Measurements from ENCODE around the gene UBE2C.

UBE2C gene

DNA sequence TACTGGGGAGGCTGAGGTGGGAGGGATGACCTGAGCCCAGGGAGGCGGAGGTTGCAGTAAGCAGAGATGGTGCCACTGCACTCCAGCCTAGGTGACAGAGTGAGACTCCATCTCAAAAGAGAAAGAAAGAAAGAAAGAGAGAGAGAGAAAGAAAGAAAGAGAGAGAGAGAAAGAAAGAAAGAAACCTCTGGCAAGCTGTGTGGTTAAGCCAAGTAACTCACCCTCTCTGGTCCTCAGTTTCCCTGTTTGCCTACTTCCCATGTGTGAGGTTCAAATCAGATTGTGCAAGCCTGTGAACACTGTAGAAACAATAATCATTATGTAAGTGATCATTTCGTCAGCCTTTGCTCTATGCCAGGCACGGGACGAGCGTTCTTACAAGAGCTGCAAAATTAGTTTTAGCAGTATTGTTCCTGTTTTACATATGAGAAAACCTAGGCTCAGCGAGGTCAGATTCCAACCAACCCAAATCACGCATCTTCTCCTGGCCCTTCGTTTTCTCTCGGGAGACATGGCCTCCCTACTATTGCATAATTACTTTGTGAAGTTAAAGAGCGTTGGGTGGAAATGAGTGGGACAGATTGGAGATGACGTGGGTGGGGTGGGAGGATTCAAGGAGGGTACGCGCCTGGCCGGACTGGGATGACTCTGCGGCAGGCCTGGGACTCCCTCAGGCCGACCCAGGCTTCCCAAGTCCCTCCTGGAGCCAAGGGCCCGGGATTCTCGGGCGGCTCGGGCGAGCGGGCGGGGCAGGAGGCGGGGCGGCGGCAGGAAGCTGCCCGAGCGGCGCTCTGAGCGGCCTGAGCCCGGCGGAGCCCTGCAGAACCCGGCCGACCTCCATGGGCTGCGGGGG lies 20.8 kb downstream of the UBE2C start, which contains the start of gene SNX21:
TSS of gene SNX21 (plus strand) at position 770 of the 853 bp plus-strand sequence. CDS start 121 bp downstream, outside the sequence.
- peak; percentile 65 for DNase-seq (ENCODE audit: low spot score)

DNA sequence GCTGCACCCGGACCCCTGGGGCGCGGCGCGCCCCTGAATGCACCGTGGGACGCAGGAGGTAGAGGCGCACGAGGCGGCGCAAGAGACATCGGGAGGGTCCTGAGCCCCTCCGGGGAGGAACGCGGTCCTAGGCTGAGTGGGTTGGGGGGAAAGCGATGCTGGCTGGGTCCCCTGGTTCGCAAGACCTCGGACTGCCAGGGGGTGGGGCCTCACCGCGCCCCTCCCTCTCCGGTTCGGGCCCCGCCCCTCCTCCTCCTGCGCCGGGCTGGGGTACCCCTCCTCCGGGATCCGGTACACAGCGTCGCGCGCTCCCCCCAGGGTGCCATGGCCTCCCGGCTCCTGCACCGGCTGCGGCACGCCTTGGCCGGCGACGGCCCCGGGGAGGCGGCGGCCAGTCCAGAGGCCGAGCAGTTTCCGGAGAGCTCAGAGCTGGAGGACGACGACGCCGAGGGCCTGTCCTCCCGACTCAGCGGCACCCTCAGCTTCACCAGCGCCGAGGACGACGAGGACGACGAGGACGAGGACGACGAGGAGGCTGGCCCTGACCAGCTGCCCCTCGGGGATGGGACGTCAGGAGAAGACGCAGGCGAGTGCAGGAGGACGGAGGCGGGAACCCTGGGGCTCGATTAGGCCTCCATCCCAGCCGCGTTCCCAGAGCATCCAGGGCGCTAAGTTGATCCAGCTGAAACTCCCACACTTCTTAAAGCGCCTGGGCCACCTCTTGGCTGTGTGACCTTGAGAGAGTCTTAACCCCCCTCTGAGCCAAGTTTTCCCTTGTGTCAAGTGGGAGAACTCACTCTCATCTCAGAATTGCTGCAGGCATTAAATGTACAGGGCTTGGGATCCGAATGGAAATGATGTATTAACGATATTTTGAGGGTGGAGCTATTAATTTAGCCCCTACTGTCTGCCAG lies 21.7 kb downstream of the UBE2C start:
- peak; percentile 70 for DNase-seq (ENCODE audit: low spot score)

DNA sequence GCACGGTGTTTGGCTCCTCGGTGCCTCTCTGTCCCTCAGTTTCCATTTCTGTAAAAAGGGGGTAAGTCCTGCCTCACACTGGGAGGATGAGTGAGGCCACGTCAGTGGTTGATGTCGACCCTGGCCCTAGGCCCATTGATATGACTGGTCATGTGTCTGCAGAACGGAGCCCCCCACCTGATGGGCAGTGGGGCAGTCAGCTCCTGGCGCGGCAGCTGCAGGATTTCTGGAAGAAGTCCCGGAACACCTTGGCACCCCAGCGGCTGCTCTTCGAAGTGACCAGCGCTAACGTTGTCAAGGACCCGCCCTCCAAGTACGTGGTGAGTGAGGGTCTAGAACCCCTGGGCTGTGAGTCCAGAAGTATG lies 22.3 kb downstream of the UBE2C start:
- no peak for DNase-seq (ENCODE audit: low spot score)

DNA sequence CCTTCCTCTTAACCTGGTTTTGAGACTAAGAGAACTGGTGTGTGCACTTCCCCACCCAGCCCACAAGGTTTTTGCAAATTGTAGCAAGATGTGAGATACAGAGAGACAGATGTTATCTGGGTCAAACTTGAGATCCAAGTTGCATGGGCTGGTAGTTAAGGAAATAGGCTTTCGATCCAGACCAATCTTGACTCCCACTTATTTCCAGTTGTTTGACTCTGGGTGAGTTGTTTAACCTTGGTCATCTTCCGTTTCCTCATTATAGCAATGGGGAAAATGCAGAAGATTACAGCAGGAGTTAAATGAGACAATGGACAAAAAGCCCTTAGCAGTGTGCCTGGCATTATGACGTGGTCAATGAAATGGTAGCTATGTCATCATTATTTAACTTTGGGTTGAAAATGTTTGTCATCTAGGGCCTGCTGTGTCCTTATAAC lies 22.9 kb downstream of the UBE2C start:
- no peak for DNase-seq (ENCODE audit: low spot score)

DNA sequence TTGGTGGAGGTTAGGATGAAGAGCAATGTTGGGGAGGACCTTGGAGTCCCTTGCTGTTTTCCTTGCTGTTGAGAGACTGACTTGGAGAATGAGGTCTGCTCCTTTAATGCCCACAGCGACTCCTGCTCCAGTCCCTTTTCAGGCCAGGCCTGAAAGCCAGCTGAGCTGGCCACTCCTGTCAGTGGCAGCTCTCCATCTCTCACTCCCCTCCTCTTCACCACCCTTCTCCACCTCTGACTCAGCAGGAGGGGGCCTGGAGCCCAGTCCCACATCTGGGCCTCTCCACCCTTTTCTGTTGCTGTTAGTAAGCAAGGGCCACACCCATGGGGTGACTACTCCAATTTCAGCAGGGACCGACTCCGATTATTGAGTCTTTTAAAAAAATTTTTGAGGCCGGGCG lies 23.4 kb downstream of the UBE2C start:
- DNase-seq (ENCODE audit: low spot score): no peak

DNA sequence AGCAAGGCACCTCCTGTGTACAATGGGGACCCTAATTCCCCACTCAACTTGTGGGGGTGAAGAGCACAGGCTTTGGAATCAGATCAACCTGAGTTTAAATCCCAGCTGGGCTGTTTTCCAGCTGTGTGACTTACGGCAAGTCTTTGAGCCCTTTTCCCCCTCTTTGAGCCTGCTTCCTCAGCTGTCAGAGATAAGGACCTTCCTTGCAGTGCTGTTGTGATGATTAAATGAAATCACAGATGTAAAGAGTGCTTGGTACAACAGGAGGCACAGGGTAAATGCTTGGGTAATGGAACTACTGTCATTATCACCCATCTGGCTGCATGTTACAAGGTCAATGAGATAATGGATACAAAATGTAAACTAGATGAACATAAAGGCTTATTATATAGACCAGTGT lies 24.4 kb downstream of the UBE2C start:
- no peak for DNase-seq (ENCODE audit: low spot score)

DNA sequence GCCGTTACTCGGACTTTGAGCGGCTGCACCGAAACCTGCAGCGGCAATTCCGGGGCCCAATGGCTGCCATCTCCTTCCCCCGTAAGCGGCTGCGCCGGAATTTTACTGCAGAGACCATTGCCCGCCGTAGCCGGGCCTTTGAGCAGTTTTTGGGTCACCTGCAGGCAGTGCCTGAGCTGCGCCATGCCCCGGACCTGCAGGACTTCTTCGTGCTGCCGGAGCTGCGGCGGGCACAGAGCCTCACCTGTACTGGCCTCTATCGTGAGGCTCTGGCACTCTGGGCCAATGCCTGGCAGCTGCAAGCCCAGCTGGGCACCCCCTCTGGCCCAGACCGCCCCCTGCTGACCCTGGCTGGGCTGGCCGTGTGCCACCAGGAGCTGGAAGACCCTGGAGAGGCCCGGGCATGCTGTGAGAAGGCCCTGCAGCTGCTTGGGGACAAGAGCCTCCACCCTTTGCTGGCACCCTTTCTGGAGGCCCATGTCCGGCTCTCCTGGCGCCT lies 28.3 kb downstream of the UBE2C start:
- DNase-seq (ENCODE audit: low spot score): no peak

DNA sequence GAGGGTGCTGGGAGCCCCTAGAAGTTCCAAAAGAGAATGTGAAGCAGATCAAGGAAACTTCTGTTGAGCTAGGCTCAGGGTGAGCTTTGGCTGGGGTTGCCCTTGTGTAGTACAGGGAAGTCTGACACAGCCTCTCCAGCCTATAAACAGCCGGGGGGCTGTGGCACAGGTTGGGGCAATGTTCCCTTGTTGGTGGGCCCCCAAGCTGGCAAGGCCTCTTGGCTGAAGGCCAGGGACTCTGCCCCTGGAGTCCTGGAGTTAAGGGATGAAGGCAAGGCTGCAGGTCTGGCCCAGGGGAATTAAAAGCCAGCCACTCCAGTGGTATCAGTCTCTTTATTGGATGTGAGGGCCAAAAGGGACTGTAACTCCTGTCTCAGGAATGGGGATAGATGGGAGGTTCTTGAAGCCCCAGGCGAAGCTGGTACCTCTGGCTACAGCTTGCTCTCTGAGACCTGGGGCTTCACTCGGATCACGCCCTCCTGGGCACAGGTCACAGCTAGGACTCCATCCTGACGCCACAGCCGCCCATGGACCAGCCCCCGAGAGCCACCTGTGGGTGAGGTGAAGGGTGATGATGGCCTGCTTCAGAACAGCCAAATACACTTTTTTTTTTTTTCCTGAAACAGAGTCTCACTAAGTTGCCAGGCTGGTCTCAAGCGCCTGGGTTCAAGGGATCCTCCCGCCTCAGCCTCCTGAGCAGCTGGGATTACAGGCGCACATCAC lies 29.1 kb downstream of the UBE2C start:
- no peak for DNase-seq (ENCODE audit: low spot score)

DNA sequence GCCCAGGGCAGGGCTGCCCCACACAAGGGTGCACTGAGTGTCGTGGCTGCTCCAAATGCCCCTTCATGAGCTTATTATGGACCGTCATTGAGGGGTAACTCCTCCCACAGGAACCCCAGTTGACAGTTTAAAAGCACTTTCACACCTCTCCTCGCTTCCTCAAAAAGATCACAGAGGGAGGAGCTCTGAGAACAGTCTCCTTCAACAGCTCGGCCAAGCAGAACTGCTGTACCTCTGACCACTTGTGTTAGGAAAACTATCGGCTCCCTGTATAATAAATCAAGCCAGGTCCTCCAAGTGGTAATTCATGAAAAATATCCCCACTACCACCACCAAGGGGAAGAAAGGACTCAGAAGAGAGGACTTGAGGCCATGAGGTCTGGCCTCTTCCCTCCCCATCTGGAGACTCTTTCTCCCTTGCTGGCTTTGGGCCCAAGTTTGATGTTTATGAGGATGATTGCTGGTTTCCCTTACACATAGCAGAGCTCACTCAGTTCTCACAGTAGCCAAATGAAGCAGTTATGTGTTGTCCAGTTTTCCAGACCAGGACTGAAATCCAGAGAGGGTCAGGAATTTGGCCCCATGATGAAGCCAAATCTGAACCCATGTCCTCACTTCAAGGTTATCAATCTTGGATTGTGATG lies 29.8 kb downstream of the UBE2C start:
- DNase-seq (ENCODE audit: low spot score): no peak

DNA sequence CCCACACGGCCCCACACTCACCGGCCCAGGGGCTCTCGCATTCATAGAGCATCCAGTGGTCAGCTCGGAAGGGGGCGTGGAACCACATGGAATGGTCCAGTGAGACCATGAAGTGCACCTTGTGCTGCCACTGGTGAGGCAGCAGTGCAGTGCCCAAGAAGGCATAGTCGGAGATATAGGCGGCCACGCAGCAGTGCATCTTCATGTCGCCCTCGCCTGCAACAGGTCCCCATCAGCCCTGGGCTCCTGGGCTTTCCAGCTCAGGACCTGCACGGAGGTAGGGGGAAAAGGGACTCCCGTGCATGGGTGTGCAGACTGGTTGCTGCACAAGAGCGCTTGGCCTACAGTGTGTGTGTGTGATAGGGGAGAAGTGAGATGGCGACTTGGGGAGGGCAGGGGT lies 31.1 kb downstream of the UBE2C start:
- no peak for DNase-seq (ENCODE audit: low spot score)

DNA sequence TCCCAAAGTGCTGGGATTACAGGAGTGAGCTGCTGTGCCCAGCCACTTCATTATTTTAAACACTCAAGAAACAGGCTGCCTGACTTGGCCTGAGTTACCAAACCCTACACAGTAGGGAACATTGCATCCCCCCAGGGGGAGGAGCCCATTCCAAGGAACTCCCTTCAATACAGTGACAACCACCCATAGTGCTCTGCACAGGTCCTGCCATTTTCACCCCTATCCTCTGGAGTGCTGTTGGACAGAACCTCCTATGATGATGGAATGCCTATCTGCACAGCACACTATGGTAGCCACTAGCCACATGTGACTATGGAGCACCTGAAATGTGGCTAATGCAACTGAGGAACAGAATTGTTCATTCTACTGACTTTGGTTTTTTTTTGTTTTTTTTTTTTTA lies 33.0 kb downstream of the UBE2C start:
- DNase-seq (ENCODE audit: low spot score): no peak

DNA sequence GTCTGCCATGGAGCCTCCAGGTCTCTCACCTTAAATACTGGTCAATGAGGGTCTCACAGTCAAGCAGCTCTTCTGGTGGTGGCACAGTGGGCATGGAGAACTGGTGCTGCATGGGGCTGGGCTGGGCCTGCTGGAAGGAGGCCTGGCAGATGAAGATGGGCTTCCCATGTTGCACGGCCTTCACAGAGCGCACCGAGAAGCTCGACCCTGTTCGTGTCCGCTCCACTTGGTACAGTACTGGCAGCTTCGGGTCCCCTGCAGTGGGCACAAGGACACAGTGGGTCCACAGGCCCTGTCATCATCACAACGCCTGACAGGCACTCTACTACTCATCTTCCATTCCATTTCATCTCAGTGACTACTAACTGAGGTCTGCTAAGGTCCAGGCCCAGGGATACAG lies 36.0 kb downstream of the UBE2C start:
- no peak for DNase-seq (ENCODE audit: low spot score)

DNA sequence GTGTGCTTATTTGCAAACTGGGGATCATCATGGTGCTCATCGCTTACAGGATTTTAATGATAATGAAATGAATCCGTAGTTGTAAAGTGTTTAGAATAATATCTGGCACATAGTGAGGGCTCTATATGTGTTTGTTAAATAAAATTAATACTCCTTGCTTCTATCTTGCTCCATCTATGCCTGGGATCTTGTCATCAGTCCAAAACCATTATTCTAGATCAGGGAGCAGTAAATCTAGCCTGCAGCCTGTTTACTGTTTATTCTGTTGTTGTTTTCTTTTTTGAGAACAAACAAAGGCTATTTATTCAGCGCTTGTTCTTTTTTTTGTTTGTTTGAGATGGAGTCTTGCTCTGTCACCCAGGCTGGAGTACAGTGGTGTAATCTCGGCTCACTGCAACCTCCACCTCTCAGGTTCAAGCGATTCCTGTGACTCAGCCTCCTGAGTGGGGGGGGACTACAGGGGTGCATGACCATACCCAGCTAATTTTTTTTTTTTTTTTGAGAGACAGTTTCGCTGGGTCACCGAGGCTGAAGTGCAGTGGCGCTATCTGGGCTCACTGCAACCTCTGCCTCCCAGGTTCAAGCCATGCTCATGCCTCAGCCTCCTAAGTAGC lies 36.6 kb downstream of the UBE2C start:
- DNase-seq (ENCODE audit: low spot score): no peak

DNA sequence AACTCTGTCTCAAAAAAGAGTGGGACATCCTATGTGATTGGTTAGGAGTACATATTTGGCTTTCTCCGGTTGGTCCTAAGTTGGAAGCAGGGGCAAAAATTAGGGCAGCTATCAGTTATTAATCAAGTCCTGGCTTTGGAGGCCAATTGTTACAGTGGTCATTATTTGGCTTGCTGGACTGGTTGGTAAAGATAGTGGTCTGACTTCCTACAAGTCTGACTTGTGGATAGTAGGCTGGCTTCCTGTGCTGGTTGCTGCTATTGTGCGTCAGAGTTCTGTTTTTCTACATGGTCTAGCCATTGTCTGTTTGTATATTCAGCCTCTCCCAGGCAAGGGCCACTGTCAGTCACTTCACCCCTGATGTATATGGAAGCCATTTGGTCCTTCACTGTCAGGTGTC lies 37.8 kb downstream of the UBE2C start:
- no peak for DNase-seq (ENCODE audit: low spot score)

DNA sequence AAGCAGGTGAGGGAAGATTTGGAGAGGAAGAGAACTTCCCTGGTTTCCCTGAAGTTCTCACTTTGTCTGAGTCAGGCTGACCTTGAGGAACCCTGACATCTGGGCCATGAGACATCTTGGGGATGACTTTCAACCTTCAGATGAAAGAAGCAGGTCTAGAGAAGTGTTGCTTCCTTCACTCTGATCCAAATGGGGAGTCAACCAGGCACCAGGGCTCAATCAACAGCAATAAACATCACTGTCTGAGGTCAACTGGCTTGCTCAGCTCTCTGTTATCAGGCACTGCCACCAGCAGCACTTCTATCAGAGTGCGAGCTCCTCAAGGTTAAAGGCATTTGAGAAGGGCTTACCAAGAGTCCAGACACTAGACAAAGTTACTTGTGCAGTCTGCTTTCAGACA lies 38.5 kb downstream of the UBE2C start:
- no peak for DNase-seq (ENCODE audit: low spot score)

DNA sequence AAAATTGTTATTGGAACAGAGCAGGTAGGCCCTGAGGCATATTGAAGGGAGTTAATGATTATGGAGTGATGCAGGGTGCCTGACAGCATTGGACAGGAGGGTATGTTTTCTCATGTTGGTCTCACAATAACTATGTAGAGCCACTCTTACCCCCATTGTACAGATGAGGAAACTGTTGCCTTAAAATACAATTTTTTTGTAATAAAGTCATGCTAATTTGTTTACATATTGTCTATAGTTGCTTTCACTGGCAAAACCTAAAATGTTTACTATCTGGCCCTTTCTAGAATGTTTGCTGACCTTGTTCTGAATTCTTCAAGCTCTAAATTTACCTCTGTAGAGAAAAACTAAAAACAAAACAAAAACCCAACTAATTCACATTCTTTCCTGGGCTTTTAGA lies 39.1 kb downstream of the UBE2C start:
- DNase-seq (ENCODE audit: low spot score): no peak

DNA sequence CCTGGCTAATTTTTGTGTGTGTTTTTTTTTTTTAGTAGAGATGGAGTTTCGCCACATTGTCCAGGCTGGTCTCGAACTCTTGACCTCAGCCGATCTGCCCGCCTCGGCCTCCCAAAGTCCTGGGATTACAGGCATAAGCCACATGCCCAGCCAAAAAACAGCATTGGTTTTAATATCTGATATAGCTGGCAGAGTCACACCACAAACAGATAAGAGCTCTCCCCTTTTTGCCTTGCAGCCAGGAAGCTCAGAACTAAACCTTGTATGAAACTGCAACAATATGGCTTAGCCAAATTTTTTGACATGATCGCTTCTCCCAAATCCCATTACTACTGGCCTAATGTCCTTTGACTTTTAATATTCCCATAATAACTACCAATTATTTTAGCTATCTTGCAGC lies 39.9 kb downstream of the UBE2C start:
- no peak for DNase-seq (ENCODE audit: low spot score)

DNA sequence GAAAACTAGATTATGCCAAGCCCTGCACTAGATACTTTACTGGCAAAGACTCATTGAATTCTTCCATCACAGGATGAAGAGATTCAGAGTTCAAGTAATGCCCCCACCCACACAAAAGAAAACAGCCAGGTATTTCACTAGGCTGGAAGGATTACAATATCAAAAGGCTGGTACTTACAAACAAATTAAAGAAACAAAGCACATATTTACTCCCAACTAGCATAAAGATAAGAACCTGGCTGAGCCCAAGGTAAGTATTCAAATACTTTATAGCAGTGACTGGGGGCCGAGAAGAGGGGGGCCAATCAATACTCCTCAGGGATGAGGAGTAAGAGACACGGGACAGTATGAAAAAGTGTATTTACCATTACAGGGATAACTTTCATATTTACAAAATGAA lies 41.0 kb downstream of the UBE2C start:
- DNase-seq (ENCODE audit: low spot score): no peak

DNA sequence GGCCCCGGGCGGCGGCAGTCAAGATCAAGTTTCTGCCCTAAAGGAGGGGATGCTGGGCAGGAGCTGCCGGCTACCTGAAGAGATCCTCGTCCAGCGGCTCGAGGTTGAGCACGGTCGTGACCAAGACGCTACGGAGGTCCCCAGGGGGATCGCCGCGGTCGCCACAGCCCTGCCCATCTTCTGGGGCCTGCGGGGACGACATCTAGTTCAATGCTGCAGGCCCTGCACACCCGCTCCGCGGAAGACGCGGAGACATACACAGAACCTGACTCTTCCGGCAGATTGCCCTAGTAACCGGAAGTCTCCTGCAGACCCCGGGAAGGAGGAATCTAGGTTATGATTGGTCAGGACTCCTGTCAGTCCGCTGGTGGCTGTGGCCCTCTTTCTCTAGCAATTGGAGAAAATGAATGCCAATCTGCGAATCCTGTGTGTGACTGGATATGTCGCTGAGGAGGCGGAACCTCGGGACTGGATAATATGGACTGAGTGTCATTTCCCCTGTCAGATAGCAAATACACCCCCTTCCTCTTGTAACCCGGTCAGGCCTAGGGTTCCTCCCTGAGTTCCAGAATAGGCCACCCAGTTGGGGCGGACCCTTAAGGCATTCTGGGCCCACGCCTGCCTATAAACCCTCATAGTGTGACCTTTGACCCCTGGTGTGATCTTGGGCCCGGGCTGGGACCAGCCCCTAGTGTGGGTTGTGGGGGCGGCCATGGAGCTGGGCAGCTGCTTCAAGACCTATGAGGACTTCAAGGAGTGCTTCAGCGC lies 44.9 kb downstream of the UBE2C start, which contains the start of the genes ACOT8 and ZSWIM3:
TSS of gene ACOT8 (minus strand) at position 279 of the 768 bp plus-strand sequence. CDS start at position 202, 77 bp downstream.
TSS of gene ZSWIM3 (plus strand) at position 501 of the 768 bp plus-strand sequence. CDS start at position 713, 212 bp downstream.
- peak; percentile 99 for DNase-seq (ENCODE audit: low spot score)

DNA sequence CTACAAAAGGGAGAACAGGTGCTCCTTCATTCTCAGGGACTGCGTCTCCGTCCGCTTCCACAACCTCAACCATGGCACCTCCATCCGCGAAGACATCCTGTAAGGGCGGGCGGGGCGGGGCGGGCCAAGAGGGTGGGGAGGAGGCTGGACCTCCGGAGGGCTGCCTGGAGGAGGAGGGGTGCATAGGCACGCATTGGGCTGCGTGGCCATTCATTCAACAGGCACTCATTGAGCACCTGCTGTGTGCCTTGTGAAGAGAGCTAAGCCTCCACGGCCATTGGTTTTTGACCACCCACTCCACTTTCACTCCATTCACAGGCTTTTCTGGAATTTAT lies 45.4 kb downstream of the UBE2C start:
- DNase-seq (ENCODE audit: low spot score): no peak

Measured in putamen (tissue), 1 donor.